ENCODE measurements around the gene TPCN2.

GRCh38 chr11:69122326-69122629 is 73.5 kb downstream of the TPCN2 start:
- no peak for TF ChIP-seq POLR2AphosphoS5 (IDR thresholded peaks at IDR 0.05; ENCODE audit: low read depth, low read length)
- TF ChIP-seq CTCF (IDR thresholded peaks at IDR 0.05), result no peak
- TF ChIP-seq, protein P1, sequence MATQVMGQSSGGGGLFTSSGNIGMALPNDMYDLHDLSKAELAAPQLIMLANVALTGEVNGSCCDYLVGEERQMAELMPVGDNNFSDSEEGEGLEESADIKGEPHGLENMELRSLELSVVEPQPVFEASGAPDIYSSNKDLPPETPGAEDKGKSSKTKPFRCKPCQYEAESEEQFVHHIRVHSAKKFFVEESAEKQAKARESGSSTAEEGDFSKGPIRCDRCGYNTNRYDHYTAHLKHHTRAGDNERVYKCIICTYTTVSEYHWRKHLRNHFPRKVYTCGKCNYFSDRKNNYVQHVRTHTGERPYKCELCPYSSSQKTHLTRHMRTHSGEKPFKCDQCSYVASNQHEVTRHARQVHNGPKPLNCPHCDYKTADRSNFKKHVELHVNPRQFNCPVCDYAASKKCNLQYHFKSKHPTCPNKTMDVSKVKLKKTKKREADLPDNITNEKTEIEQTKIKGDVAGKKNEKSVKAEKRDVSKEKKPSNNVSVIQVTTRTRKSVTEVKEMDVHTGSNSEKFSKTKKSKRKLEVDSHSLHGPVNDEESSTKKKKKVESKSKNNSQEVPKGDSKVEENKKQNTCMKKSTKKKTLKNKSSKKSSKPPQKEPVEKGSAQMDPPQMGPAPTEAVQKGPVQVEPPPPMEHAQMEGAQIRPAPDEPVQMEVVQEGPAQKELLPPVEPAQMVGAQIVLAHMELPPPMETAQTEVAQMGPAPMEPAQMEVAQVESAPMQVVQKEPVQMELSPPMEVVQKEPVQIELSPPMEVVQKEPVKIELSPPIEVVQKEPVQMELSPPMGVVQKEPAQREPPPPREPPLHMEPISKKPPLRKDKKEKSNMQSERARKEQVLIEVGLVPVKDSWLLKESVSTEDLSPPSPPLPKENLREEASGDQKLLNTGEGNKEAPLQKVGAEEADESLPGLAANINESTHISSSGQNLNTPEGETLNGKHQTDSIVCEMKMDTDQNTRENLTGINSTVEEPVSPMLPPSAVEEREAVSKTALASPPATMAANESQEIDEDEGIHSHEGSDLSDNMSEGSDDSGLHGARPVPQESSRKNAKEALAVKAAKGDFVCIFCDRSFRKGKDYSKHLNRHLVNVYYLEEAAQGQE (IDR thresholded peaks at IDR 0.05; ENCODE audit: insufficient read depth in 1 of 2, low read depth in 2 of 2, low read length in 1 of 2), result no peak
